Stomach smooth muscle (tissue), 2 donors: ENCODE results near the gene CMTM4.

ENCODE experiments used
- H3K27ac ChIP-seq: one replicate; pipeline ENCODE4 v1.7.0; 2013; ENCODE audit warnings: mild to moderate bottlenecking, low read length, inconsistent platforms
- H3K27me3 ChIP-seq, 2 donors: one replicate each; pipeline ENCODE4 v1.7.0; 2013; ENCODE audit warnings: low read length in 2 of 2; ENCODE audit not compliant: insufficient read depth in 2 of 2, control insufficient read depth in 1 of 2
- H3K36me3 ChIP-seq, 2 donors: one replicate each; pipeline ENCODE4 v1.7.0; 2013; ENCODE audit warnings: low read length in 2 of 2; ENCODE audit not compliant: control insufficient read depth in 2 of 2, insufficient read depth in 2 of 2
- H3K4me1 ChIP-seq: one replicate; pipeline ENCODE4 v1.7.0; 2013; ENCODE audit warnings: low read length; ENCODE audit not compliant: control insufficient read depth, insufficient read depth
- H3K4me3 ChIP-seq, 2 donors: one replicate each; pipeline ENCODE4 v1.7.0; 2013; ENCODE audit warnings: low read length in 2 of 2
- H3K9ac ChIP-seq, 2 donors: one replicate each; pipeline ENCODE4 v1.7.0; 2013; ENCODE audit warnings: low read length in 2 of 2, mild to moderate bottlenecking in 1 of 2
- H3K9me3 ChIP-seq, 2 donors: one replicate each; pipeline ENCODE4 v1.7.0; 2013; ENCODE audit warnings: low read length in 2 of 2; ENCODE audit not compliant: control insufficient read depth in 2 of 2
- donor health status: healthy.
- donor health status: Pancreatic carcinoma.

Gene CMTM4

DNA sequence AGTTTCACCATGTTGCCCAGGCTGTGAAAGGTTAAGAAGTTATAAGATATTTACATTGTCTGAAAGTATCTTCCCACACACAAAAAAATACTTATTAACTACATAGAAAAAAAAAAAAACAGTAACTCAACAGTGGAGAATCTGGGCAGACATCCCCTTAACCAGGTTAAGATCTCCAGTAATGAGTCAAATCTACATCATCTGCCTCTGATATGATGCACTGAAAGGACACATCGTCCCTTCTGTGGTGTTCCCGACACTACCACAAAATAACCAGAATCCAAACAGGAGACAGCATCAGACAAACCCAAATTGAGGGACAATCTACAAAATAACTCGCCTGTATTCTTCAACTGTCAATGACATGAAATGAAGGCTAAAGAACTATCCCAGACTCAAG is 40.0 kb downstream of the CMTM4 start:
- Histone ChIP-seq H3K9me3 (no peaks in the 10 kb centered on the region), H3K9ac (no peak overlapping the region), H3K36me3 (no peaks in the 10 kb centered on the region), H3K27me3 (no peaks in the 10 kb centered on the region), H3K4me3 (no peak overlapping the region), H3K4me1 (peaks cover 12% of the 10 kb centered on the region), H3K27ac (no peak overlapping the region)

DNA sequence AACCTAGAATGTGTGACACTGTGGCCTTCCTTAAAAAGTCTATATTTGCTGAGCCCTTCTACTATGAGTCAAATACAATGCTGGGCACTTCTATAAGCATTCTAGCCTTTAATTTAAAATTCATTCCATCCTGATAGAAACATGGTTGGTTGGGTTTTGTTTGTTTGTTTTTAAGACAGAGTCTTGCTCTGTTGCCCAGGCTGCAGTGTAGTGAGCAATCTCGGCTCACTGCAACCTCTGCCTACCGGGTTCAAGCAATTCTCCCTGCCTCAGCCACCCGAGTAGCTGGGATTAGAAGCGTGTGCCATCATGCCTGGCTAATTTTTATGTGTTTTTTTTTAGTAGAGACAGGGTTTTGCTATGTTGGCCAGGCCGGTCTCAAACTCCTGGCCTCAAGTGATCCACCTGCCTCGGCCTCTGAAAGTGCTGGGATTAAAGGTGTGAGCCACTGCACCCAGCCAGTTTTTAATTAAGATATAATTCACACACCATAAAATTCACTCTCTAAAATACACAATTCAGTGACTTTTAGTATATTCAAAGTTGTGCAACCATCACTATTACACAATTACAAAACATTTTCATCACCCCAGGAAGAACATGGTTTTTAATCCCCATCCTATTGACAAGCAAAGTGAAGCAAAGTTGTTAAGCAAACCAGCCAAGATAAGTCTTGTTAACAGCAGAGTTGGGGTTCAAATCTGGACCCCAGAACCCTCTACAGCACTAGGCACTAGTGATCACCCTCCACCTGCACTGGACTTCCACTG is 42.8 kb downstream of the CMTM4 start:
- H3K27me3 ChIP-seq: no peaks in the 10 kb centered on the region
- H3K9ac ChIP-seq: no peak overlapping the region
- H3K27ac ChIP-seq: no peak overlapping the region
- no peaks in the 10 kb centered on the region for H3K36me3 ChIP-seq
- H3K4me3 ChIP-seq: no peak overlapping the region
- H3K4me1 ChIP-seq: peaks cover 5% of the 10 kb centered on the region
- no peaks in the 10 kb centered on the region for H3K9me3 ChIP-seq

DNA sequence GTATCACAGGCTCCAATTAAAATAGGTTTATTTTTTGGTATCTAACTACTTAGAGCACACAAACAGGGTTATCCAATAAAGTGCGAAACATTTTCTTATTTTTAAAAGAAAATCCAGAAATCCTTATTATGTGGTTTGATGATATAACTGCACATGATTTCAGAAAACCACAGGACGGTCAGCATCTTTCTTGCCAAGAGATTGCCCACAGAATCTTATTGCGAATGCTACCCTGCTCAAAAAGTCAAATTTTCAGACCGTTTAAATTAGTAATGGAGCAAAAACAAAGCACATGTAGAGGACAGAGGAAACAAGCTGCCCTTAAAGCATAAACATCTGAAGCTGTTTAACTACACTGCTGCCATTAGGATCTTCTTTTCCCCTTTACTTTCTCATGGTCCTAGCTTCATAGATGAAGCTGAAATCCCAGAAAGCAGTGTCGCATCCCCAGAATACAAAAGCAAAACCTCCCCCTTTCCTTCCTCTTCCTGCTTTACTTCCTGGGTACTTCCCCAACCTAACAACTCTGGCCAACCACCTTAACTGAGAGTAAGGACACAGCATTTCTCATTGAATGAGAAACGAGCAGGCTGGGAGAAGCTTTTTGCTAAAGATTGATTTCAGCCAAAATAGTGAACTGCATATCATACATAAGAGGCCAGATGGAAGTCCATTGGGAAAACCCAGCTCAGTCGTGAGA is 43.7 kb downstream of the CMTM4 start:
- Histone ChIP-seq H3K27ac (no peak overlapping the region), H3K27me3 (no peaks in the 10 kb centered on the region), H3K36me3 (no peaks in the 10 kb centered on the region), H3K4me3 (no peak overlapping the region), H3K9me3 (no peaks in the 10 kb centered on the region), H3K9ac (no peak overlapping the region), H3K4me1 (peaks cover 5% of the 10 kb centered on the region)

DNA sequence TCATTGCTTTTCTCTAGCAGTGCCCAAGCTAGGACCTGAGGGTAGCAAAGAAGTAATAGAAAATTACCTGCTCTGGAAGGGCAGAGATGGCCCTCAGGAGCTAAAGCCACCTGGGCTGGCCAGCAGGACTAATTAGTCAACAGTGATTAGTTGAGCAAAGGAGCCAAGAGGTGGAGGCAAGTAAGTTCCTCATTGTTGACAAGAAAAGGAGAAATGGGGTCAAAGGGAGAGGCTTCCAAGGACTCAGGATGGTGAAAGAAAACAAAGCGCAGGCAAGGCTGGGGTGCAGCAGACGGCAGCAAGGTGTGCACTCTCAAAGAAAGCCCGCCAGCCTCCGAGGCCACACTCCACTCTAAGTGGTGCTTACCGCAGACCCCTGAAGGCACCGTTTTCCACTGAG is 44.6 kb downstream of the CMTM4 start:
- H3K4me1 ChIP-seq: peaks cover 5% of the 10 kb centered on the region
- H3K36me3 ChIP-seq: no peaks in the 10 kb centered on the region
- no peak overlapping the region for H3K27ac ChIP-seq
- no peak overlapping the region for H3K9ac ChIP-seq
- H3K9me3 ChIP-seq: no peaks in the 10 kb centered on the region
- no peak overlapping the region for H3K4me3 ChIP-seq
- no peaks in the 10 kb centered on the region for H3K27me3 ChIP-seq

DNA sequence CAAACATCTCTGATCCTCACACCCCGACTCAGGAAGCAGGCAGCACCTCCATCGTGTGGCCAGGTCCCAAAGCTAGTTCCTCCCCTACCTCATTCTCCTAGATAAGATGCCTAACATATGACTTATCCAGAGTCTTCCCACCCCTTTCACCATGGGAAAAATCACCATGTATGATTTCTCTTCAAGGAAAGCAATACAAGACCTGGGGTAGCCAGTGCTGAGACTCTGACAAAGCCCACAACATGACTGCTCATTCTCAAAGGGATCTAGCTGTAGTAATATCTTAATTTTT is 45.1 kb downstream of the CMTM4 start:
- H3K9me3 ChIP-seq: no peaks in the 10 kb centered on the region
- no peaks in the 10 kb centered on the region for H3K36me3 ChIP-seq
- H3K9ac ChIP-seq: no peak overlapping the region
- H3K4me3 ChIP-seq: peak overlapping the region; percentile 46 to 60
- peaks cover 5% of the 10 kb centered on the region for H3K4me1 ChIP-seq
- no peak overlapping the region for H3K27ac ChIP-seq
- no peaks in the 10 kb centered on the region for H3K27me3 ChIP-seq

DNA sequence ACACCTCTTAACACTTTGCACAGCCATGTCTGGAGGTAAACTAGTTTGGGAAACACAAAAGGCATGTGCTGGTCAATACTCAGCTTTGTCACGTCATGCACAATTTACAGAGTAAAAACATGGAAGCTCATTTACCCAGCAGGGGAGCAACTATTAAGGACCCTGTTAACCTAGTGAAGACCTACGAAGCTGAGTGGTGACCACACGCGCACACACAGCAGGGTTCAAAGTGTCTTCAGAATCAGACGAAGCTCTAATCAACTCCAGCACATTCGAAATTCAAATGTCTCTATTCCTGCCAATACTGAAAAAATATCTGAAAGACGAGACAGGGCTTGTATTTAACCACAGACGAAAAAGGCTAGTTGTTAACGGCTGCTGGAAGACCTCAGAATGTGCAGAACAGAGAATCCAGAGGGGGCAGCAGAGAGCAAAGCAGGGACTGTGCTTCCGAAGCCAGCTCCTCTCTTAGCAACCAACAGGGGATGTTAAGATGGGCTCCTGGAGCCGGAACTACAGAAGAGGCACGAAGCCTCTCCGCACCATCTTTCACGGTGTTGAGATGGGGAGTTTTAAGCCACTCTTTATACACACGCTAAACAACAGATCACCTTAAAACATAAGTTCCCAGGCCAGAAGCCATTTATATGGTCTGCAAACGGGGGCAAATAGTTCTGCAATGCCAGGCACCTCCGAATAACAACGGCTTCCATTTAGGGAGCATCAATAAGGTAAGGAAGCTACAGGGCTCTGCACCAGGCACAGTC is 45.7 kb downstream of the CMTM4 start:
- peaks cover 5% of the 10 kb centered on the region for H3K4me1 ChIP-seq
- H3K4me3 ChIP-seq: peak overlapping the region; percentile 46 to 60
- H3K27ac ChIP-seq: no peak overlapping the region
- H3K36me3 ChIP-seq: no peaks in the 10 kb centered on the region
- H3K9ac ChIP-seq: peak overlapping the region in 1 of 2 donors; percentile 36
- no peaks in the 10 kb centered on the region for H3K27me3 ChIP-seq
- H3K9me3 ChIP-seq: no peaks in the 10 kb centered on the region

DNA sequence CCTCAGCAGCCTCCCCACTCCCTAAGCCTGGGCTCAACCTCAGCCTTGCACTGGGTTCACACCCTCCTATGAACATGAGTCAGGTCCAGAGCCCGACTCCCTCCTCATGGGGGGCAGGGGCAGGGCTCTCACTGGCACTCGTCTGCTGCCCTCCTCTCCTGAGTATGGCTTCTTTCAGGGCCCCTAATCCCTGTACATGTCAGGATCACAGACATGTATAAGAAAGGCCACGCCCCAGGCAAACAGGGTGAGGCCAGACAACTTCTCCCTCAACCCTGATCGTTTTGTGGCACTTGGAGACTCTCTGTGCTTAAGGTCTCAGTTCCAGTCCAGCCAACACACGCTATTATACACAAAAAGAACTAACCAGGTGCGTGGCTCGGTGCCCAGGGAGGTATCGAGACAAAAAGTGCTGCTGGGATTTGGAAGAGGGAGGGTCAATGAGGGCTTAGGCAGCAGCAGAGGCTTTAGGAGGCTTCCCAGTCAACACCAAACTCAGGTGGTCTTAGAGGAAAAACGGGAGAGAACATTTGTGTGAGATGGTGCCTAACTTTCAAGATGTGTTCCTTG is 46.8 kb downstream of the CMTM4 start:
- Histone ChIP-seq H3K27me3 (no peaks in the 10 kb centered on the region), H3K4me1 (peaks cover 5% of the 10 kb centered on the region), H3K27ac (no peak overlapping the region), H3K36me3 (no peaks in the 10 kb centered on the region), H3K4me3 (no peak overlapping the region), H3K9me3 (no peaks in the 10 kb centered on the region), H3K9ac (no peak overlapping the region)

DNA sequence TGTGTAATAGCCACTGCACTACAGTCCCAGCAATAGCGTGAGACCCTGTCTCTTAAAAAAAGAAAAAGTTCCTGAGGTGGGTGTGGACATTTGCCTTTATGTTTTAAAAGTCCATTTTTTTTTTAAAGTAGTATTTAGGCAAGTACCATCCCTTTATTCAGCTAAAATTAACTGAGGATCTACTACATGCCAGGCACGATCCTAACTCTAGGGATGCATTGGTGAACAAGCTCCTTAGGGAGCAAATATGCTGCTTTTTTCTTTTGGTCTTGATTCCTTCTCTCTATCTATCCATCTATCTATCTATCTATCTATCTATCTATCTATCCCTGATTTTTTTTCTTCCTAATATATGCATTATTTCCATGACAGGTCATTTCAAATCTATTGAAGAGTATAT is 47.4 kb downstream of the CMTM4 start:
- no peaks in the 10 kb centered on the region for H3K27me3 ChIP-seq
- no peaks in the 10 kb centered on the region for H3K9me3 ChIP-seq
- H3K9ac ChIP-seq: no peak overlapping the region
- no peaks in the 10 kb centered on the region for H3K36me3 ChIP-seq
- peaks cover 5% of the 10 kb centered on the region for H3K4me1 ChIP-seq
- H3K27ac ChIP-seq: no peak overlapping the region
- no peak overlapping the region for H3K4me3 ChIP-seq

DNA sequence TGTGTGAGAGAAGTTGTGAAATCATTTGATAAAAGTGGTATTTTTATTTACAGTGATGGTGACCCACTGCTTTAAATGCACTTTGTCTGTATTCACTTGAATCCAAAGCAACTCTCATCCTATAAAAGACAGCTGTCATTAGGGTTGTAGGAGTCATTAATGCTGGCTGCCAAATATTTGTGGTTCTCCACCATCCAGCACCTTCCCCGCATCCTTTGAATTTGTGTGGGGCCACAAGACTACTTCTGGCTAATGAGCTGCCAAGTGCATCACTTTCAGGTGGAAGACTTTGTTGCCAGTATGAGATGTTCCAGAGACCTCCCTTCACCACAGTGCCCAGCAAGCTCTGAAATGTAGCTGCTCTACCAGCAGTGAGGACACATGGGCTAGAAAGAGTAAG is 48.7 kb downstream of the CMTM4 start:
- peaks cover 5% of the 10 kb centered on the region for H3K4me1 ChIP-seq
- no peaks in the 10 kb centered on the region for H3K27me3 ChIP-seq
- H3K27ac ChIP-seq: no peak overlapping the region
- H3K9me3 ChIP-seq: no peaks in the 10 kb centered on the region
- H3K36me3 ChIP-seq: no peaks in the 10 kb centered on the region
- H3K9ac ChIP-seq: no peak overlapping the region
- H3K4me3 ChIP-seq: no peak overlapping the region

DNA sequence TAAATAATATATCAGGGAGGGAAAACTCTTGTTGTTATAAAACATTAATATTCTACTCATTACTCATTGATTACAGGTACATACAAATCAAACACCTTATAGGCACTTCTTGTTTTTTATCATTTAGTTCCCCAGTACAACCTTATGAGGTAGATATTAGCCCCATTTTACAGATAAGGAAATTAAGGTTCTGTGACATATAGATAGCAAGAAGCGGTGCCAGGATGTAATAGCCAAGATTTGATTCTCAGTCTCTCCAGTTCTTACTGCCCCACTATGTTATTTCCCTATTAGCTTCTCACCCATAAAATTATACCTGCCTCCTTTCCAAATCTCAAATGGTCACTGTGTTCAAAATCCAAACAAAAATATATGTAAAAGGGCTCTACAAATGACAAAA is 55.2 kb downstream of the CMTM4 start:
- Histone ChIP-seq H3K9ac (no peak overlapping the region), H3K9me3 (no peaks in the 10 kb centered on the region), H3K27ac (no peak overlapping the region), H3K4me1 (no peaks in the 10 kb centered on the region), H3K36me3 (no peaks in the 10 kb centered on the region), H3K4me3 (no peak overlapping the region), H3K27me3 (no peaks in the 10 kb centered on the region)
